Body of pancreas (tissue), 4 donors: ENCODE results near the gene ATP2C2.

Source experiments
- CTCF ChIP-seq, 7 experiments: fragments of 450-650 bp in 4 of 7; fragments of 200-600 bp in 3 of 7; sonication (generic) in 3 of 7; IDR thresholded peaks; one replicate each; pipeline ENCODE4 v1.5.1; 2016 to 2019; ENCODE audit warnings: antibody characterized with exemption in 7 of 7
- POLR2A ChIP-seq, 3 donors: fragments of 450-650 bp; IDR thresholded peaks; one replicate each; pipeline ENCODE4 v1.6.1; 2016; ENCODE audit warnings: antibody characterized with exemption in 3 of 3, mild to moderate bottlenecking in 2 of 3

- TF ChIP-seq CTCF (IDR thresholded peaks at IDR 0.05) (no peak), POLR2A (IDR thresholded peaks at IDR 0.05) (no peak)
Observed at GRCh38 chr16:84471966-84472365, 103.6 kb downstream of the ATP2C2 start.
